ENCODE data around the gene RTF1.
"Not testable (repeated sequence)": the region's sequence is repeated elsewhere in the genome, so short reads cannot be mapped to it uniquely, and the experiment has no call there.

RTF1 gene

DNA sequence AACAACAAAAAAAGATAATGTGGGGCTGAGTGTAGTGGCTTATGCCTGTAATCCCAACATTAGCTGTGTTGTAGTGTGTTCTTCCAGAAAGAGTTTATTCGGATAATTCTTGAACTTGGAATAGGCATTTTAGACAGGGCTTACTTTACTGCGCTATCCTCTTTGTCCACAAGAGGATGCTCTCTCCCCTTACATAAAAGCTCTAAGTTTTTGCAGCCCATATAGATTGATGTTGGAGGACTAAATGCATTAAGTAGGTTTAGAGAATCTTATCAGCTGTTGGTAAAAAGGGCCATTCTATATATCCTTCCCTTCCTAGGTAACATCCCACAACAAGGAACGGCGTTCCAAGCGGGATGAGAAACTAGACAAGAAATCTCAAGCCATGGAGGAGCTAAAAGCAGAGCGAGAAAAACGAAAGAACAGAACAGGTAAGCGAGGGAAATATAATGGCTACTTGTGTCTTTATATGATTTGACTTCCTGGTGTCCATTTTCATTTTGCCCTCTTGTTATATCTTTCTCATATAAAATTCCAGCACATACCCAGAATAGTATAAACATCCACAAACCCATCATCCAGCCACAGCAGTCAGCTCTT is 49.0 kb downstream of the RTF1 start:
- Histone ChIP-seq H3K9ac (ENCODE audit: low read depth, low read length) (no peak overlapping the region), H3K4me1 (ENCODE audit: insufficient read depth, low read length) (no peaks in the 10 kb centered on the region), H3K36me3 (ENCODE audit: insufficient read depth, low read length) (peaks cover 13% of the 10 kb centered on the region), H3K9me3 (ENCODE audit: control insufficient read depth, insufficient read depth, low read length) (no peaks in the 10 kb centered on the region)

DNA sequence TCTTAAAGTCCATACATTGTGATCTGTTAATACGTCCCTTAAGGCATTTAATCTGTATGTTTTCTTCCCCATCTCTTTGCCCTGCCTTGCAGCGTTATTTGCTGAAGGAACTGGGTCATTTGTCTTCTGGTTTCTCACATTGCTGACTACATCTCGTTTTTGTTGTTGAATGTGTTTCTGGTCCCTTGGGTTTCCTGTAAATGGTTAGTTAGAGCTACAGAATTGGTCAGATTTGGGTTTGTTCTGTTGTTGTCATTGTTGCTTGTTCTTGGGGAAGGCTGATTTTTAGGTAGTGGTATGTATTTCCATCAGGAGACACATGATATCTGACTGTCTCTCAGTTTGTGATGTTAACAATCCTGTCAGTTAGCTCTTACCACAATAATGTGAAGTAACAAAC is 49.8 kb downstream of the RTF1 start:
- Histone ChIP-seq H3K9ac (ENCODE audit: low read depth, low read length) (no peak overlapping the region), H3K4me1 (ENCODE audit: insufficient read depth, low read length) (no peaks in the 10 kb centered on the region), H3K36me3 (ENCODE audit: insufficient read depth, low read length) (peaks cover 19% of the 10 kb centered on the region), H3K9me3 (ENCODE audit: control insufficient read depth, insufficient read depth, low read length) (no peaks in the 10 kb centered on the region)

DNA sequence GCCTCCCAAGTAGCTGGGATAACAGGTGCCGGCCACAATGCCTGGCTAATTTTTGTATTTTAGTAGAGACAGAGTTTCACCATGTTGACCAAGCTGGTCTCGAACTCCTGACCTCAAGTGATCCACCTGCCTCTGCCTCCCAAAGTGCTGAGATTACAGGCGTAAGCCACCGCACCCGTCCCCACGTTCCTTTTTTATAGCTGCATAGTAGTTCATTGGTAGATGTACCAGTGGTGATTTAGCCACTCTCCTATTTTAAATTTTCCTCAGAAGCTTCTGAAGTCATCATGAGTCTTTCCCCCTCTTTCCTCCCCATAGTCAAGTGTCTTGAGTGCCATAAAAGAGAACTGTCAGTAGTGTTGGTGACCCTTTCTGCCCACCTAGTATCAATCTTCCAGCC is 52.7 kb downstream of the RTF1 start:
- not testable (repeated sequence) for H3K4me1 ChIP-seq (ENCODE audit: insufficient read depth, low read length)

DNA sequence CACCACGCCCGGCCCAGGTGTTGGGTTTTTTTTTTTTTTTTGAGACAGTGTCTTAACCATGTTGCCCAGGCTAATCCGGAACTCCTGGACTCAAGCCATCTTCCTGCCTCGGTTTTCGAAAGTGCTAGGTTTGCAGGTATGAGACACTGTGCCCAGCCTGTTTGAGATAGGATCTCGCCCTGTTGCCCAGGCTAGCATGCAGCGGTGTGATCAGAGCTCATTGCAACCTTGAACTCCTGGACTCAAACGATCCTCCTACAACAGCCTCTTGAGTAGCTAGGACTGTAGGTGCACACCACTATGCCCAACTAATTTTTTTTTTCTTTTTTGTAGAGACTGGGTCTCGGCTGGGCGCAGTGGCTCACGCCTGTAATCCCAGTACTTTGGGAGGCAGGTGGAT is 56.5 kb downstream of the RTF1 start:
- H3K36me3 ChIP-seq (ENCODE audit: insufficient read depth, low read length) = peaks cover 31% of the 10 kb centered on the region
- H3K9me3 ChIP-seq (ENCODE audit: control insufficient read depth, insufficient read depth, low read length) = no peaks in the 10 kb centered on the region
- no peaks in the 10 kb centered on the region for H3K4me1 ChIP-seq (ENCODE audit: insufficient read depth, low read length)
- H3K9ac ChIP-seq (ENCODE audit: low read depth, low read length) = no peak overlapping the region

More for the DNA sequence above, 52.7 kb downstream of the RTF1 start:
- H3K9ac ChIP-seq (ENCODE audit: low read depth, low read length); H3K9me3 ChIP-seq (ENCODE audit: control insufficient read depth, insufficient read depth, low read length): not testable (repeated sequence)
- H3K36me3 ChIP-seq (ENCODE audit: insufficient read depth, low read length) = peaks cover 19% of the 10 kb centered on the region

- Histone ChIP-seq H3K9ac (ENCODE audit: low read depth, low read length) (no peak overlapping the region), H3K36me3 (ENCODE audit: insufficient read depth, low read length) (peaks cover 39% of the 10 kb centered on the region), H3K4me1 (ENCODE audit: insufficient read depth, low read length) (no peaks in the 10 kb centered on the region), H3K9me3 (ENCODE audit: control insufficient read depth, insufficient read depth, low read length) (no peaks in the 10 kb centered on the region)
Measured at GRCh38 chr15:41474436-41474835, 57.5 kb downstream of the RTF1 start.

DNA sequence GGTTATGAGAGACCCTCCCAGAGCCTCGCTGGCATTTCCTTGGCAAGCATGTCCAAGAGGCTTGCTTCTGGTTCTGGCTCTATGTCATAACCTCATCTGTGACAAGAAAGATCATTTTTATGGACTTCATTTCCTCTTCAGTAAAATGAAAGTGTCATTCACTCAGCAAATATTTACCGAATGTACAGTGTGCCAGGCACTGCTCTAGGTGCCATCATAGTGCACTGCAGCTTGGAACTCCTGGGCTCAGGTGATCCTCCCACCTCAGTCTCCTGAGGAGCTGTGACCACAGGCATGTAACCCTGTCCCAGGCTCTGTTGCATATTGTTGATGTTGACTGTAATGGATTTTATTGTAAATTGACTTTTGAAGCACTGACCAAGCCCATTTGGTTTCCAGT is 58.0 kb downstream of the RTF1 start:
- peaks cover 43% of the 10 kb centered on the region for H3K36me3 ChIP-seq (ENCODE audit: insufficient read depth, low read length)

DNA sequence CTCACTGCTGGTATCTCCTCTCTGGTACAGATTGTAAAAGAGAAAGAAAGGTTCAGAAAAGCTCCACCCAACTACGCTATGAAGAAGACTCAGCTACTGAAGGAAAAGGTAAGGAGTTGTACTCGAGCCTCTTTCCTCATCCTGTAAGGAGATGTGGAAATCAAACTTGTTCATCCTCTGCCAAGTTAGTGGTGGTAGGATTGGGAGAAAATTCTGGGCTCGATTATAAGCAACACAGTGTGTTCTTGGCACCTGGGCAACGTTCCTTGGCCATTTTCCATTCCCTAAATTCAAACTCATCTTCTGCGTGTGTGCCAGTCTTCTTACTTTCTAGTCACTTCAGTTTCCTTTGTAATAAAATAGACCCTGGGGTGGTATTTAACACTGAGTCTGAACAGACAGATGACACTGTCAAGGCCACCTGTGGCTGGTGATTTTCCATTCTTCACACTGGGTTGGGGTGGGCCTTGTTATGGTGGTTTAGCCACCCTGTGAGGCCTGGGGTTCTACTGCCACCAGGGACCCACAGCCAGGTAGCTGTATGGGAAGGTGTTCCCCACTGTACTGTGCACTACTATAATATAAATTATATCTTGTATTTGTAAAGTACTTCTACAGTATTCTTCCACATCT is 59.6 kb downstream of the RTF1 start:
- Histone ChIP-seq H3K9me3 (ENCODE audit: control insufficient read depth, insufficient read depth, low read length) (no peaks in the 10 kb centered on the region), H3K9ac (ENCODE audit: low read depth, low read length) (no peak overlapping the region), H3K36me3 (ENCODE audit: insufficient read depth, low read length) (peaks cover 38% of the 10 kb centered on the region), H3K4me1 (ENCODE audit: insufficient read depth, low read length) (no peaks in the 10 kb centered on the region)

More for the DNA sequence above, 58.0 kb downstream of the RTF1 start:
- H3K9me3 ChIP-seq (ENCODE audit: control insufficient read depth, insufficient read depth, low read length) = no peaks in the 10 kb centered on the region
- H3K4me1 ChIP-seq (ENCODE audit: insufficient read depth, low read length) = no peaks in the 10 kb centered on the region
- no peak overlapping the region for H3K9ac ChIP-seq (ENCODE audit: low read depth, low read length)

DNA sequence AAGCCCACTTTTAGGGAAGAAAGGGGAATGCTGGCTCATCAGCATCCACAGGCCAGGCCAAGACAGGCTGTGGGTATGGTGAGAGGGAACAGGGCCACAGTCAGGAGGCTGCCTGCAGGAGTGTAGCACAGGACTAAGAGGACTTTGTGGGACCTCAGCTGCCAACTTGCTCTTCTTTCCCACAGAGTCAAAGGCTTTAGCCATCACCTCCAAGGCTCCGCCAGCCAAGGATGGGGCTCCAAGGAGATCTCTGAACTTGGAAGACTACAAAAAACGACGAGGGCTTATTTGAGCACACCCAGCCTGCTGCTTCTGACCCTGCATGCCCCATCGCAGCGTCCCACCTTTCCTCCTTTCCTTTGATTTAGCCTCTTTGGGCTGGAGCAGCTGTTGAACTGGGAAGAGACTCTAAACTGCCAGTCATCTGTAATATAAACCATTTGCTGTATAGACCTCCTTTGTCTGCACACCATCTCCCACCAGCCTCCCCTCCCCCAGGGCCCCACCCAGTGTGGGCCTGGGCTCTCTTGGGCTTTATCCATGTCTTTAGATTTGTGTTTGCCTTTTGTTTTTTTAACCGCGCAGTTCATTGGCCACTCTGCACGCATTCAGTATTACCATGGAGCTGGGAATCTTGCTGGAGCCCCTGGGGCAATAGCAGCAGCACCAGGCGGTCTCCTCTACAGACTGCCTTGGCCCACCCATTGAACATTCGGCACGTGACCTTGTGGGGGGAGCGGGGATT is 63.7 kb downstream of the RTF1 start:
- Histone ChIP-seq H3K9ac (ENCODE audit: low read depth, low read length) (no peak overlapping the region), H3K4me1 (ENCODE audit: insufficient read depth, low read length) (no peaks in the 10 kb centered on the region), H3K36me3 (ENCODE audit: insufficient read depth, low read length) (peaks cover 31% of the 10 kb centered on the region), H3K9me3 (ENCODE audit: control insufficient read depth, insufficient read depth, low read length) (no peaks in the 10 kb centered on the region)

DNA sequence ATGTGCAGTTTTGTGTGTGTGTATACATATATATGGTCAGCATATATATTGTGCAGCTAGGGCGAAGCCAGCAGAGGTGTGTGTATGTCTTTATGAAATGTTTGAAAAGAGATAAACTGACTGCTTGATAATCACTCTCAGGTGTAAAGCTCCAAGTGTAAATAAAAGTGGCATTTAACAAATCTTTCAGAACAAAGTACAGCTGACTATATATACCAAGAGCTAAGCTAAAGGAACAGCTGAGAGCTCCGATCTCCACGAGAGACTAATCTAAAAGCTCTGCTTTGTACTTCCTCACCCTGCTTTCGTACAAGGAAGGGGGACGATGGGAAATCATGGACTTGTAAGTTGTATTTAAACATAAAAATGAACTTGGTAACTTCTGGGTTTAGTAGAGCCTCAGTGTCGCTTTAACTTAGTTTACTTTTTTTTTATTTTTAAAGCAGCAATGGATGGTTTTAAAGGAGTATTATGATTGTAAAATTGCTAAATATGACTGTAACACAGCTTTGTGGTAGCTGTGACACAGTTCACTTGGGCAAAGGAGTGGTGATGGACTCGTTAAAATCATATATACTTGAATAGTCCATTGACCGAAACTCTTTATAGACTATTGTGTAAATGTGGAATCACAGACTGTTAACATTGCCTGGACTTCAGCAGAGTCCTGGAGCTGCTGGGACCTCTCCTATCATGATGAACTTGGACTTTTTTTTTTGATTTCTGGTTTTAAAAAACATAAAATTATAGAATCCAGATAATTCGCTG is 65.4 kb downstream of the RTF1 start:
- Histone ChIP-seq H3K4me1 (ENCODE audit: insufficient read depth, low read length) (no peaks in the 10 kb centered on the region), H3K36me3 (ENCODE audit: insufficient read depth, low read length) (peaks cover 20% of the 10 kb centered on the region), H3K9ac (ENCODE audit: low read depth, low read length) (no peak overlapping the region), H3K9me3 (ENCODE audit: control insufficient read depth, insufficient read depth, low read length) (no peaks in the 10 kb centered on the region)

DNA sequence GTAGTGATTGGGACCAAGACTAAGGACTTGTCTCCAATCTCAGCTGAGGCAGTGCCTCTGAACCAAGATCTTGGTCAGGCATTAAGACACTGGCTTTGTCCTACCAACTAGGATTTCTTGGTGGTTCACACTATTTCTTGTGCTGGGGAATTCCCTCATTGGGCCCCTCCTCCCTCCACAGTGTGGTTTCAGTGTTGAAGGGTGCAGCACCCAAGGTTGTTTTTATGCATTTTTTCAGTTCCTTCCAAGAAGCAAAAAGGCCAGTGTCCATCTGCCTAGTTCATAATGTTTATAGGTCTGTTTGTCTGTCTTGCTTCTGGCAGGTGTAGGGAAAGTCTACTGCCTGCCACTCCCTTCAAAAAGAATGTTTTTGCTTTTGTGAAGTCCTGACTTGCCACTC is 66.2 kb downstream of the RTF1 start:
- no peaks in the 10 kb centered on the region for H3K4me1 ChIP-seq (ENCODE audit: insufficient read depth, low read length)

GRCh38 chr15:41483519-41483918 is 66.6 kb downstream of the RTF1 start:
- Histone ChIP-seq H3K9me3 (ENCODE audit: control insufficient read depth, insufficient read depth, low read length) (no peaks in the 10 kb centered on the region), H3K9ac (ENCODE audit: low read depth, low read length) (no peak overlapping the region), H3K36me3 (ENCODE audit: insufficient read depth, low read length) (peaks cover 18% of the 10 kb centered on the region), H3K4me1 (ENCODE audit: insufficient read depth, low read length) (no peaks in the 10 kb centered on the region)

More for the DNA sequence above, 66.2 kb downstream of the RTF1 start:
- Histone ChIP-seq H3K9me3 (ENCODE audit: control insufficient read depth, insufficient read depth, low read length) (no peaks in the 10 kb centered on the region), H3K36me3 (ENCODE audit: insufficient read depth, low read length) (peaks cover 20% of the 10 kb centered on the region), H3K9ac (ENCODE audit: low read depth, low read length) (no peak overlapping the region)

GRCh38 chr15:41484937-41485625 is 68.2 kb downstream of the RTF1 start:
- no peak overlapping the region for H3K9ac ChIP-seq (ENCODE audit: low read depth, low read length)
- H3K4me1 ChIP-seq (ENCODE audit: insufficient read depth, low read length) = no peaks in the 10 kb centered on the region
- no peaks in the 10 kb centered on the region for H3K9me3 ChIP-seq (ENCODE audit: control insufficient read depth, insufficient read depth, low read length)
- H3K36me3 ChIP-seq (ENCODE audit: insufficient read depth, low read length) = peaks cover 4% of the 10 kb centered on the region

- Histone ChIP-seq H3K9ac (ENCODE audit: low read depth, low read length) (no peak overlapping the region), H3K4me1 (ENCODE audit: insufficient read depth, low read length) (no peaks in the 10 kb centered on the region), H3K36me3 (ENCODE audit: insufficient read depth, low read length) (no peaks in the 10 kb centered on the region; the same call in 1 of the 2 replicates), H3K9me3 (ENCODE audit: control insufficient read depth, insufficient read depth, low read length) (no peaks in the 10 kb centered on the region)
Measured at GRCh38 chr15:41486286-41486685, 69.4 kb downstream of the RTF1 start.

GRCh38 chr15:41487381-41487780 is 70.5 kb downstream of the RTF1 start:
- Histone ChIP-seq H3K36me3 (ENCODE audit: insufficient read depth, low read length) (no peaks in the 10 kb centered on the region; the same call in 1 of the 2 replicates), H3K9ac (ENCODE audit: low read depth, low read length) (no peak overlapping the region), H3K9me3 (ENCODE audit: control insufficient read depth, insufficient read depth, low read length) (no peaks in the 10 kb centered on the region), H3K4me1 (ENCODE audit: insufficient read depth, low read length) (no peaks in the 10 kb centered on the region)

Measured in ES-I3 (cell line).